Naive thymus-derived CD4-positive, alpha-beta T cell (primary cell): Measurements from ENCODE around the gene PDCD1LG2. TPM values are rescaled to one million over a fixed set of nuclear protein-coding genes. Genes with fewer than 3 reads are reported as not detected.
A peak's percentile ranks its signal among the peaks of the same experiment; 100 is the strongest.
"Not testable (repeated sequence)": the region's sequence is repeated elsewhere in the genome, so short reads cannot be mapped to it uniquely, and the experiment has no call there.

Experiments used
- ATAC-seq: fragments of 150-1000 bp; cut with Tn5 transposase; 2 replicates; pipeline ENCODE4 v1.10.0; 2021; ENCODE audit warnings: mild to moderate bottlenecking, moderate library complexity
- CTCF ChIA-PET: fragments of 350-600 bp; sonication (Branson Sonifier 250); formaldehyde crosslinking; loops from one replicate; lab custom pipeline; 2021; ENCODE audit warnings: antibody characterized with exemption; lab: Charles Lee
- POLR2A ChIA-PET: fragments of 350-600 bp; sonication (Branson Sonifier 250); formaldehyde crosslinking; loops from one replicate; lab custom pipeline; 2021; ENCODE audit warnings: antibody characterized with exemption, inconsistent platforms; lab: Charles Lee
- DNase-seq, 9 donors: peaks; one replicate each; pipeline versions ENCODE4 v3.0.0 to v3.0.0-alpha.2; 2020 to 2022; ENCODE audit warnings: mixed read lengths in 1 of 9
- H3K27ac ChIP-seq: one replicate; pipeline ENCODE4 v1.7.0; 2013; ENCODE audit warnings: mild to moderate bottlenecking, low read depth, low read length, moderate library complexity
- H3K27me3 ChIP-seq, 2 donors: one replicate each; pipeline ENCODE4 v1.7.0; 2013; ENCODE audit warnings: low read length in 2 of 2, mild to moderate bottlenecking in 2 of 2, moderate library complexity in 2 of 2; ENCODE audit not compliant: control insufficient read depth in 2 of 2, insufficient read depth in 2 of 2
- H3K36me3 ChIP-seq, 3 experiments: 1 replicate in 2 of 3; 2 replicates in 1 of 3; pipeline ENCODE4 v1.7.0; 2013; ENCODE audit warnings: low read length in 3 of 3, mild to moderate bottlenecking in 3 of 3, moderate library complexity in 1 of 3; ENCODE audit not compliant: insufficient read depth in 3 of 3, control insufficient read depth in 2 of 3
- H3K4me1 ChIP-seq, 2 donors: one replicate each; pipeline ENCODE4 v1.7.0; 2013; ENCODE audit warnings: low read length in 2 of 2, mild to moderate bottlenecking in 2 of 2, moderate library complexity in 1 of 2; ENCODE audit not compliant: control insufficient read depth in 2 of 2, insufficient read depth in 2 of 2
- H3K4me3 ChIP-seq: 2 replicates; pipeline ENCODE4 v1.7.0; 2013; ENCODE audit warnings: mild to moderate bottlenecking, low read length
- H3K9me3 ChIP-seq, 3 experiments: 1 replicate in 2 of 3; 2 replicates in 1 of 3; pipeline ENCODE4 v1.7.0; 2013; ENCODE audit warnings: low read length in 3 of 3; ENCODE audit not compliant: control insufficient read depth in 2 of 3
- H3K27ac Mint-ChIP-seq, 9 donors: one replicate each; pipeline ENCODE4 v1.8.0; 2020 to 2022; ENCODE audit warnings: mixed read lengths in 9 of 9, mild to moderate bottlenecking in 8 of 9, moderate library complexity in 5 of 9, inconsistent platforms in 2 of 9
- H3K27me3 Mint-ChIP-seq, 5 donors: one replicate each; pipeline ENCODE4 v1.8.0; 2021 to 2022; ENCODE audit warnings: mixed read lengths in 5 of 5, mild to moderate bottlenecking in 1 of 5
- H3K36me3 Mint-ChIP-seq, 5 donors: one replicate each; pipeline ENCODE4 v1.8.0; 2020 to 2022; ENCODE audit warnings: mixed read lengths in 5 of 5, mild to moderate bottlenecking in 3 of 5, inconsistent platforms in 1 of 5
- H3K4me1 Mint-ChIP-seq, 7 donors: one replicate each; pipeline ENCODE4 v1.8.0; 2020 to 2022; ENCODE audit warnings: mixed read lengths in 7 of 7, mild to moderate bottlenecking in 3 of 7, inconsistent platforms in 1 of 7
- H3K4me3 Mint-ChIP-seq, 10 donors: one replicate each; pipeline ENCODE4 v1.8.0; 2020 to 2022; ENCODE audit warnings: mild to moderate bottlenecking in 10 of 10, mixed read lengths in 10 of 10, moderate library complexity in 6 of 10, inconsistent platforms in 2 of 10
- H3K9me3 Mint-ChIP-seq, 11 donors: one replicate each; pipeline ENCODE4 v1.8.0; 2020 to 2022; ENCODE audit warnings: mixed read lengths in 11 of 11, mild to moderate bottlenecking in 4 of 11, inconsistent platforms in 1 of 11, moderate library complexity in 1 of 11
- intact Hi-C, 2 donors: fragments of 100-400 bp; cut with micrococcal nuclease; formaldehyde crosslinking; loops; one replicate each; pipeline ENCODE4 v1.15.1; 2023
- polyA plus RNA-seq, 2 donors: library from polyadenylated mRNA; unstranded; fragments of 300-500 nt; fragmentation: Illumina TruSeq; gene quantifications; one replicate each; pipeline ENCODE4 v1.2.3, GENCODE V29; 2021
- total RNA-seq, 6 experiments: library from RNA in 5 of 6; stranded (reverse) in 5 of 6; gene quantifications; 1 replicate in 5 of 6; 2 replicates in 1 of 6; pipeline ENCODE4 v1.2.3 and lab custom pipeline; 2021 to 2026

PDCD1LG2 gene
- total and polyA plus RNA-seq, 7 experiments from 2014 or later: 0.16 to 7.4 (median 0.32) TPM; not detected in 2

DNA sequence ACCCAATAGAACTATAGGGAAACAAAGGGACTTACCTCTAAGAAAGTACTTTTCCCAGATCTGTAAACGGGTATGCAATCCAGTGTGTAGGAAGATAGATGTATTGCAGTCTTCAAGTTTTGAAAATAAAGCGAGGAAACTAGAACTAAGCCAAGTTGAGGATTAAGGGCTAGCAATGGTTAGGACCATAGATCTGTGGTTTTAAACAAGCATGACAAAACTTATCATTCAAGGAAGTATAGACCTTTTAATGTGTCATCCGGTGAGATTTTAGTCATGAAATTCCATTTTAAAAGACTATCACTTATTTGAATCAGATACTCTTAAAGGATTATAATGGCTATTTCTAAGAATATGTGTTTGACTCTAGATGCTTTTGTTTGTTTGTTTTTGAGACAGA lies 39.5 kb upstream of the PDCD1LG2 start:
- Mint-ChIP-seq H3K9me3 (peaks cover 0 to 10% (median 6%) of the 10 kb centered on the region in 11 donors), H3K36me3 (peaks cover 8 to 55% (median 17%) of the 10 kb centered on the region in 5 donors), H3K4me3 (no peak overlapping the region), H3K4me1 (peaks cover 0 to 7% (median 0%) of the 10 kb centered on the region in 7 donors), H3K27ac (no peak overlapping the region), H3K27me3 (no peaks in the 10 kb centered on the region)
- H3K27ac ChIP-seq: no peak overlapping the region
- POLR2A ChIA-PET: no interaction called here
- no peaks in the 10 kb centered on the region for H3K9me3 ChIP-seq
- H3K4me3 ChIP-seq: no peak overlapping the region
- DNase-seq: no peak
- intact Hi-C loops: no loop called here
- H3K4me1 ChIP-seq: no peaks in the 10 kb centered on the region
- H3K27me3 ChIP-seq: no peaks in the 10 kb centered on the region
- no peak for ATAC-seq
- H3K36me3 ChIP-seq: peaks cover 0 to 12% (median 5%) of the 10 kb centered on the region in 3 experiments
- CTCF ChIA-PET: no interaction called here

DNA sequence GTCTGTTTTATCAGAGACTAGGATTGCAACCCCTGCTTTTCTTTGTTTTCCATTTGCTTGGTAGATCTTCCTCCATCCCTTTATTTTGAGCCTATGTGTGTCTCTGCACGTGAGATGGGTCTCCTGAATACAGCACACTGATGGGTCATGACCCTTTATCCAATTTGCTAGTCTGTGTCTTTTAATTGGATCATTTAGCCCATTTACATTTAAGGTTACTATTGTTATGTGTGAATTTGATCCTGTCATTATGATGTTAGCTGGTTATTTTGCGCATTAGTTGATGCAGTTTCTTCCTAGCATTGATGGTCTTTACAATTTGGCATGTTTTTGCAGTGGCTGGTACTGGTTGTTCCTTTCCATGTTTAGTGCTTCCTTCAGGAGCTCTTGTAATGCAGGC lies 34.7 kb upstream of the PDCD1LG2 start:
- H3K4me1 Mint-ChIP-seq, H3K27me3 ChIP-seq, H3K4me3 Mint-ChIP-seq, H3K9me3 ChIP-seq, H3K4me3 ChIP-seq, H3K27me3 Mint-ChIP-seq, ATAC-seq, POLR2A ChIA-PET, H3K27ac ChIP-seq, H3K4me1 ChIP-seq, CTCF ChIA-PET, DNase-seq, H3K36me3 ChIP-seq: not testable (repeated sequence)
- Mint-ChIP-seq H3K36me3 (peaks cover 6 to 42% (median 9%) of the 10 kb centered on the region in 5 donors), H3K9me3 (peaks cover 2 to 18% (median 10%) of the 10 kb centered on the region in 11 donors), H3K27ac (peak overlapping the region in 1 of 9 donors; percentile 21)
- intact Hi-C loops: loop anchor here in 1 of 2 donors (5.0 kb wide), 1 partner anchor 37 kb away; the partner anchor contains the start of gene PDCD1LG2

DNA sequence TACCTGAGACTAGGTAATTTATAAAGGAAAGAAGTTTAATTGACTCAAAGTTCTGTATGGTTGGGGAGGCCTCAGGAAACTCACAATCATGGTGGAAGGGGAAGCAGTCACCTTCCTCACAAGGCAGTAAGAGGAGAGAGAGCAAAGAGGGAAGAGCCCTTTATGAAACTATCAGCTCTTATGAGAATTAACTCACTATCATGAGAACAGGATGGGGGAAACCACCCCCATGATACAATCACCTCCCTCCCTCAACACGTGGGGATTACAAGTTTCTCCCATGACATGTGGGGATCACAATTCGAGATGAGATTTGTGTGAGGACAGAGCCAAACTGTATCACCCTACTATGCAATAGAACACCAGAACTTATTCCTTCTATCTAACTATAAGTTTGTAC lies 32.1 kb upstream of the PDCD1LG2 start:
- Histone ChIP-seq H3K4me3 (no peak overlapping the region), H3K4me1 (no peaks in the 10 kb centered on the region), H3K9me3 (no peaks in the 10 kb centered on the region), H3K36me3 (no peaks in the 10 kb centered on the region), H3K27ac (no peak overlapping the region), H3K27me3 (no peaks in the 10 kb centered on the region)
- Mint-ChIP-seq H3K9me3 (peaks cover 2 to 18% (median 10%) of the 10 kb centered on the region in 11 donors), H3K36me3 (peaks cover 6 to 32% (median 9%) of the 10 kb centered on the region in 5 donors), H3K4me3 (no peak overlapping the region), H3K27ac (no peak overlapping the region), H3K27me3 (peaks cover 0 to 3% (median 0%) of the 10 kb centered on the region in 5 donors), H3K4me1 (peaks cover 0 to 3% (median 0%) of the 10 kb centered on the region in 7 donors)
- DNase-seq (no peak), ATAC-seq (peak; percentile 44)
- intact Hi-C loops: loop anchor here in 1 of 2 donors (5.0 kb wide), 1 partner anchor 34 kb away; the partner anchor contains the start of gene PDCD1LG2
- POLR2A ChIA-PET: interaction anchor here (1.3 kb wide), 1 partner anchor 28 kb away, joined by 5 read pairs; the partner anchor contains the start of gene CD274
- CTCF ChIA-PET: no interaction called here

DNA sequence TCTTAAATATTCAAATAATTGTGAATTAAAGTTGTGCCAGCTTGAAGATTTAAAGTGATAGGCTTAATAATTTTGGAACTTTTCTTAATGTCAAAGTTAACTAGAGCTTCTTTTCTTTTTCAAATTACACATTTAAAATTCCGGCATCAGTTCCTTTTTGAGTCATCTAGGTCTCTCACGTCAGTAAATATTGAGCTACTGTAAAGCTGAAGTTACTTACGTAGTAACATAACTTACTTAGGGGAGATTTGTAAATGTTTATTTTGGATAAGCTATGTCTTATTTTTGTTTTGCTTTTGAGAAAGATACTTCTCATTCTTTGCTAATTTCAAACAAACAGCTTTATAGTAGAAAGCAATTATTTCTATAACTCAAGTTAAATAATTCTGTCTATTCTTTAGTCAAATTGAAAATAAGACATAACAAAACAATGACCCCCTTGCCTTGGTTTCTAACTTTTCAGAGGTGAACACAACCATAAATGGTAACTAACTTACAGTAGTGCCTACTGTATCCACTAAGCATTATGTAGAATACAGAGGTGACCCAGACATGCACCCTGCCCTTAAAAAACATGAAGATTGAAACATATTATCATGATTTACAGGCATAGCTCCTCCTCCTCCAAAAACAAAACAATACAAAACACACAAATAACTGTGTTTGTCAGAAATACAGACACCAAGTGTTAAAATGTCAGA lies 30.2 kb upstream of the PDCD1LG2 start:
- CTCF ChIA-PET: interaction anchor here (0.8 kb wide), 1 partner anchor 10 kb away, joined by 3 read pairs; no protein-coding TSS in a partner anchor
- H3K27ac ChIP-seq: no peak overlapping the region
- Mint-ChIP-seq H3K4me3 (no peak overlapping the region), H3K27ac (no peak overlapping the region), H3K36me3 (peaks cover 6 to 17% (median 9%) of the 10 kb centered on the region in 5 donors), H3K27me3 (peaks cover 0 to 3% (median 0%) of the 10 kb centered on the region in 5 donors), H3K4me1 (peaks cover 0 to 3% (median 0%) of the 10 kb centered on the region in 7 donors), H3K9me3 (peaks cover 2 to 15% (median 7%) of the 10 kb centered on the region in 11 donors)
- ATAC-seq (no peak), DNase-seq (no peak)
- no peak overlapping the region for H3K4me3 ChIP-seq
- intact Hi-C loops: loop anchor here in 1 of 2 donors (5.0 kb wide), 1 partner anchor 32 kb away; the partner anchor contains the start of gene PDCD1LG2
- POLR2A ChIA-PET: interaction anchor here (1.3 kb wide), 1 partner anchor 78 kb away, joined by 3 read pairs; no protein-coding TSS in a partner anchor
- H3K36me3 ChIP-seq: no peaks in the 10 kb centered on the region
- no peaks in the 10 kb centered on the region for H3K9me3 ChIP-seq
- H3K4me1 ChIP-seq: no peaks in the 10 kb centered on the region
- no peaks in the 10 kb centered on the region for H3K27me3 ChIP-seq

DNA sequence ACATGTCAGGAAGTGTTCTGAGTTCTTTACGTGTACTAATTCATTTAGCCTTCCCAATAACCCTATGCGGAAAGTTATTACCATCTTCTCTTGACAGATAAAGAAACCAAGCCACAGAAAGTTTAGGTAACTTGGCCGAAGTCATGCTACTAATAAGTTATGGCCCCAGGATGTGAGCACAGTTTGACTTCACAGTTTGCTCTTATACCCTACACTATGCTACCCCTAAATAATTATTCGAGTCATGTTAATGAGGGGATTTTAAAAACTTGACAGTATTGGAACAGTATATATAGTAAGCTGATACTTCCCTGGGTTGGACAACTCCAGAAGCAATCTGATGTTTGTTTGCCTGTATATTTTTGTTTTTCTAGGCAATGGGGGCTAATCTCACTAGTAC lies 29.4 kb upstream of the PDCD1LG2 start:
- H3K27me3 Mint-ChIP-seq: peaks cover 0 to 3% (median 0%) of the 10 kb centered on the region in 5 donors
- ATAC-seq (no peak), DNase-seq (no peak)
- ChIA-PET POLR2A (interaction anchor here (1.3 kb wide), 1 partner anchor 77 kb away, joined by 3 read pairs; no protein-coding TSS in a partner anchor), CTCF (no interaction called here)
- no peak overlapping the region for H3K4me3 Mint-ChIP-seq
- H3K4me3 ChIP-seq: no peak overlapping the region
- no peak overlapping the region for H3K27ac Mint-ChIP-seq
- peaks cover 0 to 3% (median 0%) of the 10 kb centered on the region in 7 donors for H3K4me1 Mint-ChIP-seq
- intact Hi-C loops: no loop called here
- peaks cover 2 to 8% (median 6%) of the 10 kb centered on the region in 11 donors for H3K9me3 Mint-ChIP-seq
- H3K27ac ChIP-seq: no peak overlapping the region
- H3K4me1 ChIP-seq: no peaks in the 10 kb centered on the region
- no peaks in the 10 kb centered on the region for H3K9me3 ChIP-seq
- no peaks in the 10 kb centered on the region for H3K27me3 ChIP-seq
- H3K36me3 ChIP-seq: no peaks in the 10 kb centered on the region
- peaks cover 6 to 10% (median 6%) of the 10 kb centered on the region in 5 donors for H3K36me3 Mint-ChIP-seq

DNA sequence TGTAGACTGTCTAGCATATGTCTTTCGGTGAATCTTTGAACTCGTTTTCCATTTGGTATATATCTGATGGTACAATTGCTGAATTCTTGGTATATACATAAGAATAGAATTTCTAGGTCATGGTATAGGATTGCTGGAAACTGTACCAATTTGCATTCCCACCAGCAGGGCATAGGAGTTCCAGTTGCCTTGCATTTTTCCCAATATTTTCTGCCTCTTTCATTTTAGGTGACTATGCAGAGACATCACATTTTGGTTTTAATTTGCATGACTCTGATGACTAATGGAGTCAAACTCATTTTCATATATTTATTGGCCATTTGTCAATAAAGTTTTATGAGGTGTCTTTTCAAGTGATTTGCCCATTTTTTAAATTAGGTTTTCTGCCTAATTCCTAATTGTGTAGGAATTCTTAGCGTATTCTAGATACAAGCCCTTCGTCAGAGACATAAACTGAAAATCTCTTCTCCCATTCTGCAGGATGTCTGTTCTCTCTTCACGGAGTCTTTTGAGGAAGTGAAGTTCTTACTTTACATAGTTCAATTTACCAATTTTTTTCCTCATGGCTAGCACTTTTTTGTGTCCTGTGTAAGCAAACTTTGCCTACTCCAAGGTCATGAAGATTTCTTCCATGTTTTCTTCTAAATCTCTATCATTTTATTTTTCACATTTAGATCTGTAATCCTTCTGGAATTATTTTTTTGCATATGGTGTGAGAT lies 28.9 kb upstream of the PDCD1LG2 start:
- H3K27ac Mint-ChIP-seq: no peak overlapping the region

More for the DNA sequence above, 28.9 kb upstream of the PDCD1LG2 start:
- ATAC-seq (no peak), DNase-seq (no peak)
- Mint-ChIP-seq H3K4me3 (no peak overlapping the region), H3K27me3 (peaks cover 0 to 3% (median 0%) of the 10 kb centered on the region in 5 donors), H3K4me1 (peaks cover 0 to 3% (median 0%) of the 10 kb centered on the region in 7 donors), H3K9me3 (peaks cover 0 to 4% (median 1%) of the 10 kb centered on the region in 11 donors), H3K36me3 (peaks cover 1 to 5% (median 1%) of the 10 kb centered on the region in 5 donors)
- H3K36me3 ChIP-seq: no peaks in the 10 kb centered on the region
- no peaks in the 10 kb centered on the region for H3K9me3 ChIP-seq
- H3K4me1 ChIP-seq: no peaks in the 10 kb centered on the region
- H3K4me3 ChIP-seq: no peak overlapping the region
- H3K27me3 ChIP-seq: no peaks in the 10 kb centered on the region
- POLR2A ChIA-PET: no interaction called here
- H3K27ac ChIP-seq: no peak overlapping the region
- CTCF ChIA-PET: no interaction called here
- intact Hi-C loops: no loop called here
